OCI-M1 (cell line): ENCODE measurements around the gene SEC24C.
"Not testable (repeated sequence)": the region's sequence is repeated elsewhere in the genome, so short reads cannot be mapped to it uniquely, and the experiment has no call there.

Experiments used
- DNase-seq: peaks from one replicate; lab custom pipeline; 2025; lab: John Stamatoyannopoulos, UW

The SEC24C gene

DNA sequence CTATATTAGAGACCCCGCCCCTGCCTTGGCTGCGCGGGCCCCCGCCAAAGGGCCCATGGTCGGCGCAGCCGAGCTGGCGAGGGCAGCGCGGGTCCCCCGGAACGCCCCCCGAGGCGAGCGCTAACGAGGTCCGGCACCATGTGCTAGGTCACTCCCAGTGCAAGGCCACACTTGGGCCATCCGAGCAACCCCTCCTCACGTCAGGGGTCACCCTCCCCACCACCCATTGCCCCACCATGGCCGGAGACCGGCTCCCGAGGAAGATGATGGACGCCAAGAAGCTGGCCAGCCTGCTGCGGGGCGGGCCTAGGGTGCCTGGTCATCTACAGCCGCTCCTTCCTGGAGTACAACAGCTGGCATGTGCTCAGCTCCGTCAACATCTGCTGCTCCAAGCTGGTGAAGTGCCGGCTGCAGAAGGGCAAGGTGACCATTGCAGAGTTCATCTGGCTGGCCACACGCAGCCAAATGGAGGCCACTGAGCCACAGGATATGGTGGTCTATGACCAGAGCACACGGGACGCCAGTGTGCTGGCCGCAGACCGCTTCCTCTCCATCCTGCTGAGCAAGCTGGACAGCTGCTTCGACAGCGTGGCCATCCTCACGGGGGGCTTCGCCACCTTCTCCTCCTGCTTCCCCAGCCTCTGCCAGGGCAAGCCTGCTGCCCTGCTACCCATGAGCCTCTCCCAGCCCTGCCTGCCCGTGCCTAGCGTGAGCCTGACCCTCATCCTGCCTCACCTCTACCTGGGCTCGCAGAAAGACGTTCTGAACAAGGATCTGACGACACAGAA is 12.4 kb upstream of the SEC24C start:
- no peak for DNase-seq

DNA sequence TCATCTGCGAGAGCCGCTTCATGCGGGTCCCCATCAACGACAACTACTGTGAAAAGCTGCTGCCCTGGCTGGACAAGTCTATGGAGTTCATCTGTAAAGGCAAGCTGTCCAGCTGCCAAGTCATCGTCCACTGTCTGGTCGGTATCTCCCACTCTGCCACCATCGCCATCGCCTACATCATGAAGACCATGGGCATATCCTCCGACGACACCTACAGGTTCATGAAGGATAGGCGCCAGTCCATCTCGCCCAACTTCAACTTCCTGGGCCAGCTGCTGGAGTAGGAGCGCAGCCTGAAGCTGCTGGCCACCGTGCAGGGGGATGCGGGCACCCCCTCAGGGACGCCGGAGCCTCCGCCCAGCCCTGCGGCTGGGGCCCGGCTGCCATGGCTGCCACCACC is 11.7 kb upstream of the SEC24C start:
- no peak for DNase-seq

DNA sequence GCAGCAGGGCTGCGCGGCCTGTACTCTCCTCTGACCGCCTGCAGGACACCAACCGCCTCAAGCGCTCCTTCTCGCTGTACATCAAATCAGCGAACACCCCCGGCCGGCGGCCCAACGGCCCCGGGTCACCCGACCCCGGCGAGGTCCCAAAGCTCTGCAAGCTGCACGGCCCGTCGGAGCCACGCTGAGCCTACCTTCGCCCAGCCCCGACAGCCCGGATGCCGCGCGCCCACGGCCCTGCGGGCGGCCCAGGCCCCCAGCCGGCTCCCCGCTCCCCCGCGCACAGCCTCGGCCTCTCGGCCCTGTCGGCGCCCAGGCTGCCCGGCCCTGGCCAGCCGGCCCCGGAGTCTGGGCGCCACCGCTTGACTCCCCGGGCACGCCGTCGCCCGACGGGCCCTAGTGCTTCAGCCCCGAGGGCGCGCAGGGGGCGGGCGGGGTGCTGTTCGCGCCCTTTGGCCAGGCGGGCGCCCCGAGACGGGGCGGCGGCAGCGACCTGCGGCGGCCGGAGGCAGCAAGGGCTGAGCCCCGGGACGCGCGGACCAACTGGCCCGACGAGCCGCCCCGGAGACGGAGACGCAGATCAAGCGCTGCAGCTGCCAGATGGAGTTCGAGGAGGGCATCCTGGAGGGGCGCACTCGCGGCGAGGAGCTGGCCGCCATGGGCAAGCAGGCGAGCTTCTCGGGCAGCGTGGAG is 11.1 kb upstream of the SEC24C start:
- no peak for DNase-seq

DNA sequence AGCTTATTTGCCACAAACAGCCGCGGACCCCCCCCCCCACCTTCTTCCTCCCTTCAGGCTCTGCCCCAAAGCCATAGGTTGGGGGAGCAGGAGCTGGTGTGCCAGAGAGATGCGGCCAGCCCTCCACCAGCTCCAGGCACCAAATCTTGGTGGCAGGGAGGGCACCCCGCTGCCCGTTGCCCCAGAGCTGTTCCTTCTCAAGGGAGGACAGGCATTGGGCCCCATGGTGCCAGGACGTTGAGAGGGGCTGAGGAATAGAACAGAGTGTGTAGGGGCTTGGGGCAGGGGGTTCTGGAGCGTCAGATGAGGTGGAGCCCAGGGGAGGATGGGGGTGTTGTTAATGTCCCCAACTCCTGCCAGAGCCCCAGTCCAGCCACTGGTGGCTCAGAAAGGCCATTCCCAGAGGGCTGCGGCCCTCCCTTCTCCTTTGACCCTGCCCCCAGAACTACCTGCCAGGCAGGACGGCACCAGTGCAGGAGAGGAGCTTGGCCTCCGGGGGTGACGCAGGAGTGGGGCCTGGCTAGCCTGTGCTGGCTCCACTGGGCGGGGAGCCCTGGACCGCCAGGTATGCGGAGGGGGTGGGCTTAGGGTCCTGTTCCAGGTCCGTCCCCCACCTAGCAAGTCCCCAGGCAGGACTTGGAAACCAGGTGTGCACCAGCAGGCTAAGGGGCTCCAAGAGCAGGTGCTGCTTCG is 10.0 kb upstream of the SEC24C start:
- DNase-seq: no peak

DNA sequence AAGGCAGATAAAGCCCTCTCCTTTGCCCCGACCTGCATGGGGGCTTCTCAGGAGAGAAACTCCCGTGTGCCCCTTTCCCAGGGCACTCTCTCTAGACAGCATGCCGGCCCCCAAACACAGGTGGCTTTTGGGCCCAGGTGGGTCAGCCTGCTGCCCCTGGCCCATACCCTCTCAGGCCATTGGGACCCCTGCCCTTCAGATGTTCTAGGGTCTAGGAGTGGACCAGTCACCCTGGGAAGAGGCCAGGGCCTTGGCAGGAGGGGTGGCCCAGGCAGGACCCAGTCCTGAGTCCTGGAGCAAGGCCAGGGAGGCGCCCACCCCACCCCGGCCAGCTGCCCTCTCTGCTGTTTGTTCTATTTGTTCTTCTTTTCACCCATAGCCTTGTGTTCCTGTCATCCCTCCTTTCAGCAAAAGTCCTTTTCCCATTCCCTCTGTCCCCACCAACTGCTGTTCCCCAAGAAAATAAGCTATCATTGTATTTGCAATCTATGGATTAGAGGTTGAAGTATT is 9.3 kb upstream of the SEC24C start:
- no peak for DNase-seq

DNA sequence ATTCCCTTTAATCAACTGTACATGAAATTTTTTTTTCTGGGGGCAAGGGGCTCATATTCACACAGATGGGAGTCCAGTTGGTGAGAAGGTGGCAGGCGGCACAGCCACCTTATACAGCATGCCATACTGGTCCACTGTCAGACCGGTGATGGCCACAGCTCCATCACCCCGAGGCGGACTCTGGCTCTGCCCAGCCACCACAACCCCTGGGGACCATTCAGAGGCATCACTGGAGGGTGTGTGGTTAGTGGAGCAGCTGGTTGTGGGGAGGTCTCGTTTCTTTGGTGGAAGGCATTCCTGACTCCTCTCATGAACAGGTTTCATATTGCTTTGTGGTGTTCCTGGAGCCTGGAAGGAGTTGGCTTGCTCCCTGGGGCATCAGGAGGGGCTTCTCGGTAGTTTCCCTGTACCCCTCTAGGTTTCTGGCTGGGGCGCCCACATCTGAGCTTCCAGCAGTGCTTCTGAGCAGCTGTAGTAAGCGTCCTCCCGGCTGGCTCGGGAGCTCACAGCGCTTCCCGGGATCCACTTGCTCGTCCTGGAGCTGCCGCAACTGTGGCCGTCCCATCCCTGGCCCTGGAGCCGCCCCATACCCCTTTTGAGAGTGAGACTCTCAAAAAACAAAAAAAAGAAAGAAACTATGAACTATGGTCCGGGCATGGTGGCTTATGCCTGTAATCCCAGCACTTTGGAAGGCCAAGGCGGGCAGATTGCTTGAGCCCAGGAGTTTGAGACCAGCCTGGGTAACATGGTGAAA is 3.5 kb upstream of the SEC24C start:
- DNase-seq: not testable (repeated sequence)

DNA sequence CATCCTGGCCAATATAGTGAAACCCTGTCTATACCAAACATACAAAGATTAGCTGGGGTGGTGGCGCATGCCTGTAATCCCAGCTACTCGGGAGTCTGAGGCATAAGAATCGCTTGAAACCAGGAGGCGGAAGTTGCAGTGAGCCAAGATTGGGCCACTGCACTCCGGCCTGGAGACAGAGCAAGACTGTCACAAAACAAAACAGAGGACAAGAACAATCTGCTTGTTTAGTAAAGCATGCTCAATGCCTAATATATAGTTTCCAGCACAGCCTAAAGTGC is 1.8 kb upstream of the SEC24C start:
- no peak for DNase-seq

DNA sequence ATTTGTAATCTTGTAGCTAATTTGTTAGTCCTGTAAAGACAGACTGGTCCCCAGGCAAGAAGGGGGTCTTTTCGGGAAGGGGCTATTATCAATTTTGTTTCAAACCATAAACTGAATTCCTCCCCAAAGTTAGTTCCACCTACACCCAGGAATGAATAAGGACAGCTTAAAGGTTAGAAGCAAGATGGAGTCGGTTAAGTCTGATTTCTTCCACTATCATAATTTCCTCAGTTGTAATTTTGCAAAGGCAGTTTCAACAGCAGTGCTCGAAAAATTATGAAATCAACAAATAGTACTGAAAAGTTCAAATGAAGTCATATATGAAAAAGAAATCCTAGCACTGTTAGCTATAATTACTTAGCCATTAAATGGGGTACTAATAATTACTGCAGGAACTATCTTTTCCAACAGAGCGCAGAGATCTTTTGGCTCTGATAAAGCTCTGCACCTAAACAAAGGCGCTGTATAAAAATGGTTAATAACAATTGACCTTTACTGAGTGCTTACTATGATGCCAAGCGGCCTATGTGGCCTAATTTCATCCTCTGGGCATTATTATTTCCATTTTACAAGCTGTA is 756 bp upstream of the SEC24C start:
- peak; percentile 54 for DNase-seq

DNA sequence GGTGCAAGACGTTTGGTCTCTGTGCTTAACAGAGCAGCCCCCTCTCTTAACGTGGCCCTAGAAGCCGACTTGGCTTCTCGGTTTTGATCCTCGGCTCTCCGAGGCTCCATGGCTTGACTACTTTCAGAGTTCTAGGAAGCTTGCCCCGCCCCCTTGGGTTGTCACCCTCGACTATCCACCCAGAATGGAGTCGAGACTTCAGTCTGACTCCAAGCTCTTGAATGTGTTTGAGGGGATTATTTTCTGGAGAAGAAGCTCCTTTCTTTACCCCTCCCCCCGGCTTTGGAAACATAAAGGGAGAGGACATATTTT is 448 bp downstream of the SEC24C start:
- DNase-seq: peak; percentile 87

DNA sequence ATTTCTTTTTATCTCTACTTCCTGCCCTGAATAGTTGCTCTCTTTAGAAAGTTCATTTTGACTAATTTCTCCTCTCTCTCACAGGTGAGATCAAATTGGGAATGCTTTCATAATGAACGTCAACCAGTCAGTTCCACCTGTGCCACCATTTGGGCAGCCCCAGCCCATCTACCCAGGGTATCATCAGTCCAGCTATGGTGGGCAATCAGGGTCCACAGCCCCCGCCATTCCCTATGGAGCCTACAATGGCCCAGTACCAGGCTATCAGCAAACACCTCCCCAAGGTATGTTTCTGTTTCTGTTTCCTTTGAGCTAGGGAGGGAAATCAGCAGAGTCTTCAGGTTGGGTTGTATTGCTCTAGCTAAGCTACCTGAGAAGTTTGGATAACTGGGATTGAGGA is 2.5 kb downstream of the SEC24C start:
- no peak for DNase-seq

DNA sequence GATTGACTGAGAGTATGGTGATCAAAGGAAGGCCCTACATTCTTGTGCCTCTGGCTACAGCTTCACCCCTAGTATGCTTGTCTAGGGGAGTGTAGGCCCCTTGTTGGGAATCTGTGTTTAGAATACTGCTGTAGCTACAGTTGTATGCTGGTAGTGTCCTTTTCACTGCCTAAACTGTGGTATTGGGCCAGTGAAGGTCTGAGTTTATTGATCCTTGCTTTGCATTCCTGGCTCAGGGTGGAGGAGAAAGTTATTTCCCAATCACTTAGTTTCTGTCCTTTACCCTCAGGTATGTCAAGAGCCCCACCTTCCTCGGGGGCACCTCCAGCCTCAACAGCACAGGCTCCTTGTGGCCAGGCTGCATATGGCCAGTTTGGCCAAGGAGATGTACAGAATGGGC is 6.6 kb downstream of the SEC24C start:
- DNase-seq: no peak

DNA sequence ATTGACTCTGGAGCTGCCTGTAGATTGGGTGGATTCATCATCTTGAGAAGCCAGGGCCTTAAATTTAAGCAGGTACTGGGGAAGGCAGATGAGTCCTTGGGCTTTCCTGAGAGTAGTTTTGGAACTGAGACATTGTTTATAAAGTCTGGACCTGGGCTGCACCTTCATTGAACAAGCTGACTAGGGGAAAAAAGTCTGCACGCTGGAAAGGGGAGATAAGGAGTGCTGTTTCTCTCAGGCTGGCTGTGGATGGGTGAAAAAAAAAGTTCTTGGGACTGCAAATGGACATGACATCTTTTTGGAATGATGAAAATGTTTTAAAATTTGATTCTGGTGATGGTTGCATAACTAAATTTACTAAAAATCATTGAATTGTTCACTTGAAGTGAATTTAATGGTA is 12.0 kb downstream of the SEC24C start:
- no peak for DNase-seq

DNA sequence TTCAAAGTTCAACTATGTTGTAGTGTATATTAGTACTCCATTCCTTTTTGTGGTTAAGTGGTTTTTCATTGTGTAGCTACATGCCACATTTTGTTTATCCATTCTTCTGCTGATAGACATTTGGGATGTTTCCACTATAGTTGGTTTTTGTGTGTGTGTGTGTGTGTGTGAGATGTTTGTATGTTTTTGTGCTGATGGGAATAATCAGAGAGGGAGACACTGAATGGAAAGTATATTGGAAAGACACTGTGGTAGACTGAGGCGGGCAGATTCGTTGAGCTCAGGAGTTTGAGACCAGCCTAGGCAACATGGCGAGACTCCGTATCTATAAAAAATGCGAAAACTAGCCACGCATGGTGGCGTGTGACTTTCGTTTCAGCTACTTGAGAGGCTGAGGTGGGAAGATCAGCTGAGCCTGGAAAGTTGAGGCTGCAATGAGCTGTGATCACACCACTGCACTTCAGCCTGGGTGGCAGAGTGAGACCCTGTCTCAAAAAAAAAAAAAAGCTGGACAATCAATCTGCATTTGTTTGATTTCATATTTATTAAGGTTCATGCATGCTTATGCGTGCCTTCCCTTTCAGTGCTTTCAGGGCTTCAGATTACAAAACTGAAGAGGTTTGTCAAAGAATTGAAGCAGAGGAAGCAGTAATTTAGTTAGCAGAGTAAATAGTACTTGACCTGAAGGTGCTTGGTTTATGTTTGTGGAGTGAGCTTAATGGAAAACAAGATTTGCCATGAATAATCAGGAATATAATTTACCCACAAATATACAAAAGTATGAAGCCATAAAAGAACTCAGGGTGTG is 14.7 kb downstream of the SEC24C start:
- DNase-seq: no peak

DNA sequence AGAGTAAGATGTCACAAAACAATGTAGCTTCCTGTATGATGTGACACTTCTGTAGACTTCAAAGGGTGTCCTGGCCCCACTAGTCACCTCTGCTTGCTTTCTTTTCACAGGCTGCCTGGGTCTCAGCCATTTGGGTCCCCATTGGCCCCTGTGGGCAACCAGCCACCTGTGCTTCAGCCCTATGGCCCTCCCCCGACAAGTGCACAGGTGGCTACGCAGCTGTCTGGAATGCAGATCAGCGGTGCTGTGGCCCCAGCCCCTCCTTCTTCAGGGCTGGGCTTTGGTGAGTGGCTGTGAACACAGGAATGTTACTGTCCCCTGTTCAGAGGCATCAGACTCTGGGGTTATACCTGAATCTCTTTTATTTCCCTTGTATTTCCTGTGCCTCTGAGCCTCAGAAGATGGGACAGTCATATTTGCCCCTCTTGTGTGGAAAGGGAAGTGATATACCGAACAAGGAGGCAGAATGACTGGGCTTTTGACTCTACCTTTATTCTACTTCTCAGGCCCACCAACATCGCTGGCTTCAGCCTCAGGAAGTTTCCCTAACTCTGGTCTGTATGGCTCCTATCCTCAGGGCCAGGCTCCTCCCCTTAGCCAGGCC is 15.4 kb downstream of the SEC24C start:
- no peak for DNase-seq

DNA sequence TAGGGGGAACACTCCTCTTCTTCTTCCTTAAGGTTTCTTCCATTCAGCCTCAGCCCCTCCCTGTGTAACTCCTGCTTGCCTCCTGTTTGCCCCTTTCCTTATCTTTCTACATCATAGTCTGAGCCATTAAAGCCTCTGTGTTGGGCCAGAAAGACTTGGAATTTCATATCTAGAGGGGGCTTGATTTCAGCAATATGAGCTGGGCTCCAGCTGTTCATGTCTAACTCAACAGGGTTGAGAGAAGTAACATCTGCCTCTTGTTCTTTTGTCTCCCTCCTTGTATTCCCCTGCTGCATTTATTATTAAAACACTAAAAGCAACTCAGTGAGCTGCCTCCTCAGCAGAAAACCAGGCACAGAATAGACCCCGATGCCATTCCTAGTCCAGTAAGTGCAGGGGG is 17.6 kb downstream of the SEC24C start:
- DNase-seq: no peak

DNA sequence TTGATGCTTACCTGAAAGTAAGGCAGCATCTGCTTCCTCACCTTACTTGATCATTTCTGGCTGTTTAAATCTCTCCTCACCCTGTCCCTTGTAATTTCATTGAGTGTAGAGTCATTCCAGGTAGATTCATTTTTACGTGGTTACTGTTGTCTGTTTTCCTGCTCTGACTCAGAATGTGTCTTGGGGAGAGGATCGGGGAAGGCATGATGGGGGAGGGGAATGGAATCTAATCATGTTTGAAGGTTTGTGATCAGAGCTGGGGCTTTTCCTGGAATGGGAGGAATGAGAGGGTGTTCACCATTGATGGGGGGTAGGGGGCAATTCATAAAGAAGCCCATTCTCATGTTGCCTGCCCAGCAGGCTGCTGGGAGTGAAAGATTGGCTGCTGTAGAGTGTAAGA is 18.7 kb downstream of the SEC24C start:
- DNase-seq: no peak

DNA sequence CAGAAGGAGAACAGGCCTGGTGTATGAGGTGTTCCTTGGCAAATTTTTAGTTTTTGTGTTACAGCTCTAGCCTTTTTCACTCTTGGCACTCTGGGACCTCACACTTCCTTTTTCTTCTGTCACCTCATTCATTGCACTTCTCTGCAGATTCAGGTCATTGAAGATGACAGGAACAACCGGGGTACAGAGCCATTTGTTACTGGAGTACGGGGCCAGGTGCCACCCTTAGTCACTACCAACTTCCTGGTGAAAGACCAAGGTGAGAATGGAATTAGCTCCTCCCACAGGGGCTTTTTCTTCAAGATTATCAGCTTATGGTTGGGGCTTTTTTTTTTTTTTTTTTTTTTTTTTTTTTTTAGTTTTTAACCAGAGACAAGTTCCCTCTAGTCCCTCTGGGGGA is 19.2 kb downstream of the SEC24C start:
- no peak for DNase-seq

DNA sequence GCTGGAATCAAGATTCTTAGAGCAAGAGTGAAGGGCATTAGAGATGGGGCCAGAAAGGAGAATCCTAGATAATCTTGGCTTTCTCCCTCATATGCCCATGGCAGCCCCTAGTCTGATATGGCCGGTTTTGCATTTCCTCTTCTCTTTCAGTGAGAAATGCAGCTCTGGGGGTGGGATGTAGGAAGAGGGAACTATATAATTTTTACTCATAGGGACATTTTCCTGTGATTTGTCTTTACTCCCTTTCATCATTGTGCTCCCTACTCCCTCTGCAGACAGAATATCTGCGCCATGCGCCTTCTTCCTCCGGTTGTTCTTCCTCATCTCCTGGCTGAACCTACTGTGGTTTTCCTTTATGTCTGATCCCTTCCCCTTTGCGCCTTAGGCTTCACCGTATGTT is 20.9 kb downstream of the SEC24C start:
- DNase-seq: no peak

DNA sequence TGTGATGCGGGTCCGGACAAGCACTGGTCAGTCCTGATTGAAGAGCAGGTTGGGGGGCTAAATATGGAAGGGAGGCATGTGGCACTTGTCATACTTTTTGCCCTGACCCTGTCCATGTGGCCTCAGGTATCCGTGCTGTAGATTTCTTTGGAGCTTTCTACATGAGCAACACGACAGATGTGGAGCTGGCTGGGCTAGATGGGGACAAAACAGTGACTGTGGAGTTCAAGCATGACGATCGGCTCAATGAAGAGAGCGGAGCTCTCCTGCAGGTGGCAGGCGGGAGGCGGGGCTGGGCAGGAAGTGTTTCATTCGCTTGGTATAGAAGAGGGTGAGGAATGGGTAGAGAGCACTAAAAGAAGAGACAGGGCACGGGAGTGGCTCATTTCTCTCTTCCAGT is 24.7 kb downstream of the SEC24C start:
- DNase-seq: no peak

DNA sequence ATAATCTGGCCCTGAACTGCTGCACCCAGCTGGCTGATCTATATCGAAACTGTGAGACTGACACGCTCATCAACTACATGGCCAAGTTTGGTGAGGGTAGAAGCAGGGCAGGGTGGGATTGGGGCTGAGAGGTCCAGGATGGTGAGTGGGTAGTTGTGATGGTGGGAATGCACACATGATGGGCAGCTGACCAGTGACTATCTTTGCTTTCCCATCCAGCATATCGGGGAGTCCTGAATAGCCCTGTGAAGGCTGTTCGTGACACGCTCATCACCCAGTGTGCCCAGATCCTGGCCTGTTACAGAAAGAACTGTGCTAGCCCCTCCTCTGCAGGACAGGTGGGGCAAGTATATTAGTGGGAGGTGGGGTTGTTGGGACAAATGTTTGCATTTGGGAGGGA is 25.2 kb downstream of the SEC24C start:
- no peak for DNase-seq

DNA sequence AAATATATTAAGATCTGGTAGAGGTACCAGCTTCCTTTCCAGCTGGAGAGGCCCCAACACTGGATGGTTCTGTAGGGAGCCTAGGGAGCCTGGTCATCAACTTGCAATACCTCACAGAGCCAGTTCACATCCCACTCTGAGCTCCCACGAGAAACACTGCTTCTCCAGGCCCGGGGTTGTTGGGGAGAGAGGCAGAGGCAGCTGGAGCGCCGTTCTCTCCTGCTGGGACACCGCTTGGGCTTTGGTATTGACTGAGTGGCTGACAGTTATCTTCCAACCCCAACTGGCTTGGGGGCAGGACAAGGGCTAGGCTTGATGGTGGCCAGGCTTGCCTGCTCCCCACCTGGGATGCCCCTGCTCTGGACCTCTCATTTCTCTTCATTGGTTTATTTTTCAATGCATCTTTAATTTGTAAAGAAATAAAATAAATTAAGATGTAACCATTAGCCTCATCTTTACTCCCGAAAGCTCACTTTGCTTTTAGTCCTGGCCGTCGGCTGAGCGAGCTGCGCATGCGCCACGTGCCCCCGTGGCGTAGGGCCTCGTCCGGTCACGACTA is 27.6 kb downstream of the SEC24C start:
- DNase-seq: peak; percentile 91
